Esophagus muscularis mucosa (tissue), 4 donors: ENCODE measurements around the gene INPP4B.

Experiments
- EP300 ChIP-seq: sonication (generic); formaldehyde crosslinking; IDR thresholded peaks from one replicate; pipeline ENCODE4 v1.6.1; 2017; ENCODE audit warnings: antibody characterized with exemption
- POLR2A ChIP-seq: fragments of 450-650 bp; IDR thresholded peaks from one replicate; pipeline ENCODE4 v1.6.1; 2017; ENCODE audit warnings: antibody characterized with exemption, moderate library complexity, mild to moderate bottlenecking, low read depth
- POLR2AphosphoS5 ChIP-seq, 2 donors: sonication (generic); formaldehyde crosslinking; IDR thresholded peaks; one replicate each; pipeline ENCODE4 v1.6.1; 2017; ENCODE audit warnings: antibody characterized with exemption in 2 of 2
- TF ChIP-seq, protein P1 (sequence below), 3 experiments: fragments of 200-600 bp in 2 of 3; fragments of 450-650 bp in 1 of 3; sonication (generic) in 2 of 3; IDR thresholded peaks; one replicate each; pipeline ENCODE4 v1.5.1; 2017 to 2019; ENCODE audit warnings: antibody characterized with exemption in 3 of 3, mild to moderate bottlenecking in 2 of 3, moderate library complexity in 1 of 3

DNA sequence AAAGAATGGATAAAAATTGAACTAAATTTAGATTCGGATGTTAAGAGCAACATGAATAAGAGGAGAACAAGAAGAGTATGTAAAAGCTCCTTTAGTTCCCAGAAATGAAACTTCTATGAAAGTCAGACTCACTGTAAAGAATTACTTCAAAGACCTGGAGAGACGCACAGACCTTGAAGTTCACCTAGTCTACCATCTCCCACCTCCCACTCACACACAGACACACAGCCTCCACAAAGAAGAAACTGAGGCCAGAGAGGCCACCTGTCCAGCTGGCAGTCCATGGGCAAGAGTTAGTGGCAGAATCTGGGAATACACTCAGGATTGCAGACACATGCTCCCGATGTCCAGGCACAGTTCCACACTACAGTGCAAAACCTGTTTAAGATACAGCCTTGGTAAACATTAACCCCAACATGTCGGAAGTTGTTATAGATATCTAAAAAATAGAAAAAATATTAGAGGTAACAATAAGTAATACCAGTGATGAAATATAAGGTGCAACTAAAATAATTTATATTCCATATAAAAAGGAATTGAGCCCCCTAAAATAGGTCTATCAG lies 288.8 kb downstream of the INPP4B start:
- TF ChIP-seq, protein P1, sequence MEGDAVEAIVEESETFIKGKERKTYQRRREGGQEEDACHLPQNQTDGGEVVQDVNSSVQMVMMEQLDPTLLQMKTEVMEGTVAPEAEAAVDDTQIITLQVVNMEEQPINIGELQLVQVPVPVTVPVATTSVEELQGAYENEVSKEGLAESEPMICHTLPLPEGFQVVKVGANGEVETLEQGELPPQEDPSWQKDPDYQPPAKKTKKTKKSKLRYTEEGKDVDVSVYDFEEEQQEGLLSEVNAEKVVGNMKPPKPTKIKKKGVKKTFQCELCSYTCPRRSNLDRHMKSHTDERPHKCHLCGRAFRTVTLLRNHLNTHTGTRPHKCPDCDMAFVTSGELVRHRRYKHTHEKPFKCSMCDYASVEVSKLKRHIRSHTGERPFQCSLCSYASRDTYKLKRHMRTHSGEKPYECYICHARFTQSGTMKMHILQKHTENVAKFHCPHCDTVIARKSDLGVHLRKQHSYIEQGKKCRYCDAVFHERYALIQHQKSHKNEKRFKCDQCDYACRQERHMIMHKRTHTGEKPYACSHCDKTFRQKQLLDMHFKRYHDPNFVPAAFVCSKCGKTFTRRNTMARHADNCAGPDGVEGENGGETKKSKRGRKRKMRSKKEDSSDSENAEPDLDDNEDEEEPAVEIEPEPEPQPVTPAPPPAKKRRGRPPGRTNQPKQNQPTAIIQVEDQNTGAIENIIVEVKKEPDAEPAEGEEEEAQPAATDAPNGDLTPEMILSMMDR (IDR thresholded peaks at IDR 0.05) = no peak
- TF ChIP-seq POLR2A (no peak), EP300 (no peak), POLR2AphosphoS5 (IDR thresholded peaks at IDR 0.05) (no peak)
